Tibial nerve (tissue), 4 donors: ENCODE results near the gene TPSD1.
"Not testable (repeated sequence)": the region's sequence is repeated elsewhere in the genome, so short reads cannot be mapped to it uniquely, and the experiment has no call there.

ENCODE experiments used
- CTCF ChIP-seq, 5 experiments: fragments of 200-600 bp in 3 of 5; fragments of 450-650 bp in 2 of 5; sonication (generic) in 3 of 5; IDR thresholded peaks; one replicate each; pipeline ENCODE4 v1.5.1; 2016 to 2019; ENCODE audit warnings: antibody characterized with exemption in 5 of 5, mild to moderate bottlenecking in 3 of 5, moderate library complexity in 2 of 5
- EP300 ChIP-seq, 2 donors: sonication (generic); formaldehyde crosslinking; IDR thresholded peaks; one replicate each; pipeline ENCODE4 v1.6.1; 2017; ENCODE audit warnings: antibody characterized with exemption in 2 of 2, mild to moderate bottlenecking in 1 of 2
- POLR2A ChIP-seq, 2 donors: fragments of 450-650 bp; IDR thresholded peaks; one replicate each; pipeline ENCODE4 v1.6.1; 2017; ENCODE audit warnings: antibody characterized with exemption in 2 of 2, mild to moderate bottlenecking in 2 of 2, moderate library complexity in 2 of 2

GRCh38 chr16:1256296-1256873 is 516 bp downstream of the TPSD1 start:
- TF ChIP-seq CTCF, POLR2A, EP300 (IDR thresholded peaks at IDR 0.05): not testable (repeated sequence)
